NCI-H146 (cell line): Measurements from ENCODE around the gene GALNT11.
"Not testable (repeated sequence)": the region's sequence is repeated elsewhere in the genome, so short reads cannot be mapped to it uniquely, and the experiment has no call there.

Experiments used
- DNase-seq: peaks from one replicate; lab custom pipeline; 2025; lab: John Stamatoyannopoulos, UW

GALNT11 gene

DNA sequence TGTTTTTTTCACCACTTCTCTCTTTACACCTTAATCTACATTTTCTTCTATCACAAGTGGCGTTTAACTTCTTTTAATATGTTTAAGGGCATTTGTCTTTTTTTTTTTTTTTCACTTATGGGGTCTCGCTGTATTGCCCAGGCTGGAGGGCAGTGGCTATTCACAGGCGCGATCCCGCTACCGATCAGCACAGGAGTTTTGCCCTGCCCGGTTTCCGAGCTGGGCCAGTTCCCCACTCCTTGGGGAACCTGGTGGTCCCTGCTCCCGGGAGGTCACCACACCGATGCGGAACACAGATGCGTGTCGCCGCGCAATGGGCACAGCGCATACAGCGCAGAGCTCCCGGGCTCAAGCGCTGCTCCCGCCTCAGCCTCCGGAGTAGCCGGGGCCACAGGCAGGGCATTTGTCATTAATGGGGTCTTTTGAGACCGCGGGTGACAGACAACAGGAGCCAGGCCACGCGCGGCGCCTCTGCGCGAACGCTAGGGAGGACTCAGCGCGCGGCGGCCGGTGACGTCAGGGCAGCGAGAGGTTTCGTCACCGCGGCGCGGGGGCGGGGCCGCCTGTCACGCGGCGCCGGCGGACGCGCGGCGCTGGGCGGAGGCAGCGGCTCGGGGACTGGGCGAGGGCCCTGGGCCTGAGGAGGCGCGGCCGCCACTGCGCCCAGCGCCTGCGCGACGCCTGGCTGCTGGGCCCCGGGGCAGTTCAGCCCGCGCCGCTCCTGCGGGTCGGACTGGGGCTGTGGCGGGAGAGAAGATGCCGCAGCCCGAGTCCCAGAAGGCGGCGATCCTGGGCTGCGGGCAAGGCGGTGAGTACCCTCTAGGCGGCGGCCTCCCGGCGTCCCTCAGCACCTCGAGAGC, at the start of gene GALNT11:
GALNT11 (plus strand) TSS at position 598 of the 860 bp plus-strand sequence. CDS start 68,554 bp downstream, outside the sequence.
- peak; percentile 74 for DNase-seq

- DNase-seq: no peak
Observed at GRCh38 chr7:151978616-151979015, 46.9 kb upstream of the GALNT11 start.

DNA sequence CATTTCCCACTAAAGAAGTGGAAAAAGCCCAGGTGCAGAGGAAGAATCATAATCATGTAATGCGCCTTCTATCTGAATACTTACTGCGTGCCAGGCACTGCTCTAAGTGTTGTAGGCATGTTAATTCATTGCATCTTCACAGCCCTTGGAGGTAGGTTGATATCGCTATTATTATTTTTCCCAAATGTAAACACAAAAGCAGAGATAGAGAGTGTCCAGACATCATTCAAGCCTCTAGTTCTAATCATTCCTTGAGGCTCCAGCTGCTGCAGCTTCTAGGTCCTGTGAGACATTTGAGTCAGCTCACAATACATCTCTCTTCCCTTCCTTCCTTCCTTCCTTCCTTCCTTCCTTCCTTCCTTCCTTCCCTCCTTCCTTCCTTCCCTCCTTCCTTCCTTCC, 44.3 kb upstream of the GALNT11 start:
- DNase-seq: no peak

DNA sequence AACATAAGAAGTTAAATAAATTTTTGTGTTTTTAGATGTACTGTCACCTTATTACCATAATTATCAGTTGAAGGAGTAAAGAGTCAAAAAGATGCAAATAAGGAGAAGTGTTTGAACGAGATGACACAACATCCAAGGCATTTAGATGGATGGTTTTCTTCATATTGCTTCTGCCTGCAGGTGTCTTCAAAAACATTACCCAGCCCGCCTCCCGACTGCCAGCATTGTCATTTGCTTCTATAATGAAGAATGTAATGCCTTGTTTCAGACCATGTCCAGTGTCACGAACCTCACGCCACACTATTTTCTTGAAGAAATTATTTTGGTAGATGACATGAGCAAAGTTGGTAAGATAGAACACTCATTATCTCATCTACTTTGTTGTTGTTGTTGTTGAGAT, 42.7 kb upstream of the GALNT11 start:
- DNase-seq: no peak

GRCh38 chr7:151984612-151985011, 40.9 kb upstream of the GALNT11 start:
- DNase-seq: no peak

DNA sequence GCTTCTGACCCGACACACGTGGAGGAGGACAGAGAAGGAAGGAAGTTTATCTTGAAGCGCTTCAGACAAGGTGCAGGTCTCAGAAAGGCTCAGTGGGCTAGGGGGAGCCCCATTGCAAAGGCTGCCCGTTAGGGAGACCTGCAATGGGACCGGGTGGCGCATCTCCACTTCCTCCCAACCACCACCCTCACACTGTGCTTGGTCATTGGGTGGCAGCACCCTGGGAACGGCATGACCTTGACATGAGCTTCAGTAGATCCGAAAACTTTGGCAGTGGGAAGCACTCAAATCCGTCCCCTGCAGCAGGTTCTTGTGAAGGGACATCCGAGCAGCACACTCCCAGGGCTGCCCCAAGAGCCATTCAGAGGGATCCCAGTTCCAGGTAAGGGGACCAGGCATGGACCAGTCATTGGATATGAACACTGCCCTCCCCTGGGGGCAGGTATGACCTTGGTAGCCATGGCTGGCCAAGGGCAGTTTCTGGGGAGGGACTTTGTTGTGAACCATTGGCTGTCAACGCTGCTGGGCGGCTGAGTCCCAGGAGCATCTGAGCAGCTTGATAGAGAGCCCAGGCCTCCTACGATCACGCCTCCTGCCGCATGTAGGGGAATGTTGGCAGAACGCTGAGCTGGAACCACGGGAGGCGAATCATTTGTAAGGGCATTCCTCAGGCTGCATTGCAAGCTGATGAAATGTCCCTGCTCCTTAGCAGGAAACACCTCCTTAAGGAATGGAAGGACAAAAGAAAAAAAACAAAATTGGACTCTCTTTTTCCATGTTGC, 37.5 kb upstream of the GALNT11 start:
- no peak for DNase-seq

- peak; percentile 10 for DNase-seq
Observed at GRCh38 chr7:151992375-151992774, 33.1 kb upstream of the GALNT11 start.

GRCh38 chr7:151993977-151994676, 31.3 kb upstream of the GALNT11 start:
- peak; percentile 7 for DNase-seq

DNA sequence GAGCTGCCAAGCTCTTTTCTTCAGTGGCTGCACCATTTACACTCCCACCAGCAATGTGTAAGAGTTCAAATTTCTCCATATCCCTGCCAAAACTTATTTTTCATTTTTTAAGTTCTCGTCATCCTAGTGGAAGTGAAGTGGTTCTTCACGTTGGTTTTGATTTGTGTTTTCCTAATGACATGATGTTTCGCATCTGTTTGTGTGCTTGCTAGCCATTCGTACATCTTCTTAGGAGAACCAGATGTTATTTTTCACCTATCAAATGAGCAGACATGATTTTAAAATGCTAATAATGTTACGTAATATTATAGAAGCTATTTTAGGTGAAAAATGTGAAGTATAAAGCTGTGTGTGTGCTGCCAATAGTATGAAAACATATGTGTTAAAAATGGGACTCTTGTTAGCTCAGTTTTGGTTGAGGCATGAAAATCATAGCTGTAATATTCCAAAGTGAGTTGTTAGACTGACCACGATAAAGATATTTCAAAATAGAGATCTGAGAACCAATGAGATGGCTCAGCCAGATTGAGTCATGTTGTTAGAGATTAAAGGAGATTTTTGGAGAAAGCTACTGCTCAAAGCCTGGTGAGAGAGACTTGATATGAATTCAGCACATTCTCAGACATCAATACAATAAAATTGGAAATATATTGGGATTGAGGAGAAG, 25.9 kb upstream of the GALNT11 start:
- DNase-seq: no peak

- DNase-seq: no peak
Observed at GRCh38 chr7:152000191-152000590, 25.3 kb upstream of the GALNT11 start.

- DNase-seq: no peak
Observed at GRCh38 chr7:152006336-152006735, 19.1 kb upstream of the GALNT11 start.

- DNase-seq: no peak
Observed at GRCh38 chr7:152011860-152012259, 13.6 kb upstream of the GALNT11 start.

- no peak for DNase-seq
Observed at GRCh38 chr7:152013230-152013629, 12.2 kb upstream of the GALNT11 start.

DNA sequence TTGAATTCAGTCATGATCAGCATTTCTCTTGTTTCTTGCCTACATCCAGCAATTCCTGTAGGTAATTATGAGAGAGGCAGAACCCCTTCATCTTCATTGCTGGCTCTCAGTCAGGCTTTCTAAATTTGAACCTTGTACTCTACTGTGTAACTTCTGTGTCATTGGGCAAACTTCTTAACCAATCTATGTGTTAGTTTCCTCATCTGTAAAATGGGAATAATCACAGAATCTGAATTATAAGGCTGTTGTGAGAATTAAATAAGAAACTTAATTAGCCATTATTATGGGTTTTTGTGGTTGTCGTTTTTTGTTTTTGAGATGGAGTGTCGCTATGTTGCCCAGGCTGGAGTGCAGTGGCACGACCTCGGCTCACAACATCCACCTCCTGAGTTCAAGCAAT, 11.5 kb upstream of the GALNT11 start:
- no peak for DNase-seq

DNA sequence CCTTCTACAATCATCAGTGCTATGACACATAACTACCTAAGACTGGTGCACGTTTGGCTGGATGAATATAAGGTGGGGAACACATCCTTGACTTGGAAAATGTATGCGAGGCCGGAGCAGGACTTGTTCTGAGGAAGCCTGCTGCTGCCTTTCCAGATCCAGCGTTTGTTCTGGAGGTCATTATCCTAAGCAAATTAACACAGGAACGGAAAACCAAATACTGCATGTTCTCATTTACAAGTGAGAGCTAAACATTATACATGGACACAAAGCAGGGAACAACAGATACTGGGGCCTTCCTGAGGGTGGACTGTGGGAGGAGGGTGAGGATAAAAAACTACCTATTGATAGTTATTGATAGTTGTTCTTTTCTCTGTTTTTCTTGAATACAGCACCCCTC, 10.8 kb upstream of the GALNT11 start:
- no peak for DNase-seq

DNA sequence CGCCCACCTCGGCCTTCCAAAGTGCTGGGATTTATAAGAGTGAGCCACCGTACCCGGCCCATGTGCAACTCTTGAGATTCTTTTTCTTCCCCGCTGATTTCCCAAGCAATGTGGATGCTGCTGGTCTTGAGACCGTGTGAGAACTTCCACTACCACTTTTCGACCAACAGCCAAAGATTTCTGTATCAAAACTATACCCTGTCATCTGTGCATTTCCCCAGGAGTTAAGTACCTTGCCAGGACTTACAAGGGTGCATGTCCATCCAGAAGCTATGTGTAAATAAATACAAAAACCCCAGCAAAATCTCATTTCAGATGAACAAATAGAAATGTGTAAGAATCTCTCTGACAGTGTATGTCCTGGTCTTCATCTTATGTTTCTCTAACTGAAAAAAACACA, 9.9 kb upstream of the GALNT11 start:
- DNase-seq: no peak

DNA sequence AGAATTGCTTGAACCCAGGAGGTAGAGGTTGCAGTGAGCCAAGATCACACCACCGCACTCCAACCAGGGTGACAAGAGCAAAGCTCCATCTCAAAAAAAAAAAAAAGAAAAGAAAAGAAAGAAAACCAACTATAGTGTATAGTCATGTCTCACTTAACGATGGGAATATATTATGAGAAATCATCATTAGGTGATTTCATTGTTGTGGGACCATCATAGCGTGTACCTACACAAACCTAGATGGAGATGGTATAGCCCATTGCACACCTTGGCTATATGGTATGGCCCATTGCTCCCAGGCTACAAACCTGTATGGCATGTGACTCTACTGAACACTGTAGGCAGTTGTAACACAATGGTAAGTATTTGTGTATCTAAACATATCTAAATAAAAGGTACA, 8.5 kb upstream of the GALNT11 start:
- DNase-seq: no peak

DNA sequence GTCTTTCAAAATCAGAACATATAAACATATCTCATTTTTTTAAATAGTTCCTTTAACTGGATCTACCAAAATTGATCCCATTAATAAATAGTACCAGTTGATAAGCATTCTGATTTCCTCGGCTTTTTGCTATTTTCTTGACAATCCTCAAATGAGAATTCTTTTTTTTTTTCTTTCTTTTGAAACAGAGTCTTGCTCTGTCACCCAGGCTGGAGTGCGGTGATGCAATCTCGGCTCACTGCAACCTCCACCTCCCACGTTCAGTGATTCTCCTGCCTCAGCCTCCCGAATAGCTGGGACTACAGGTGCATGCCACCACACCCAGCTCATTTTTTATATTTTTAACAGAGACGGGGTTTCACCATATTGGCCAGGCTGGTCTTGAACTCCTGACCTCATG, 7.8 kb upstream of the GALNT11 start:
- not testable (repeated sequence) for DNase-seq

DNA sequence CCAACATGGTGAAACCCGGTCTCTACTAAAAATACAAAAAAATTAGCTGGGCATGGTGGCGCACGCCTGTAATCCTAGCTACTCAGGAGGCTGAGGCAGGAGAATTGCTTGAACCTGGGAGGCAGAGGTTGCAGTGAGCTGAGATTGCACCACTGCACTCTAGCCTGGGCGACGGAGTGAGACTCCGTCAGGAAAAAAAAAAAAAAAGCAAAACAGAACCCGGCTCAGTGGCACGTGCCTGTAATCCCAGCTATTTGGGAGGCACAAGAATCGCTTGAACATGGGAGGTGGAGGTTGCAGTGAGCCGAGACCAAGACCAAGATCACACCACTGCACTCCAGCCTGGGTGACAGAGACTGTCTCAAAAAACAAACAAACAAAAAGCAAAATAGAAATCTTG, 3.7 kb upstream of the GALNT11 start:
- not testable (repeated sequence) for DNase-seq

GRCh38 chr7:152025937-152026890, 740 bp downstream of the GALNT11 start:
- no peak for DNase-seq
